NCI-H2196 treated with DMSO at 0.1 percent for 48 hours (cell line): ENCODE data around the gene NCOA3.

Source experiments
- DNase-seq: peaks from one replicate; lab custom pipeline; 2025; ENCODE audit not compliant: unreplicated experiment; lab: John Stamatoyannopoulos, UW

Gene NCOA3

GRCh38 chr20:47703748-47704147, 202.1 kb downstream of the NCOA3 start:
- no peak for DNase-seq

- no peak for DNase-seq
Measured at GRCh38 chr20:47704746-47705496, 203.2 kb downstream of the NCOA3 start.

- no peak for DNase-seq
Measured at GRCh38 chr20:47705497-47705856, 203.8 kb downstream of the NCOA3 start.

GRCh38 chr20:47706345-47706744, 204.7 kb downstream of the NCOA3 start:
- DNase-seq, result no peak
